CD4-positive, alpha-beta T cell treated with Interleukin-4 for 4 hours (primary cell): Measurements from ENCODE around the gene SGTB.

Experiments used
- DNase-seq: peaks from one replicate; pipeline ENCODE4 v3.0.0-alpha.2; 2020

SGTB gene, protein sequence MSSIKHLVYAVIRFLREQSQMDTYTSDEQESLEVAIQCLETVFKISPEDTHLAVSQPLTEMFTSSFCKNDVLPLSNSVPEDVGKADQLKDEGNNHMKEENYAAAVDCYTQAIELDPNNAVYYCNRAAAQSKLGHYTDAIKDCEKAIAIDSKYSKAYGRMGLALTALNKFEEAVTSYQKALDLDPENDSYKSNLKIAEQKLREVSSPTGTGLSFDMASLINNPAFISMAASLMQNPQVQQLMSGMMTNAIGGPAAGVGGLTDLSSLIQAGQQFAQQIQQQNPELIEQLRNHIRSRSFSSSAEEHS

DNA sequence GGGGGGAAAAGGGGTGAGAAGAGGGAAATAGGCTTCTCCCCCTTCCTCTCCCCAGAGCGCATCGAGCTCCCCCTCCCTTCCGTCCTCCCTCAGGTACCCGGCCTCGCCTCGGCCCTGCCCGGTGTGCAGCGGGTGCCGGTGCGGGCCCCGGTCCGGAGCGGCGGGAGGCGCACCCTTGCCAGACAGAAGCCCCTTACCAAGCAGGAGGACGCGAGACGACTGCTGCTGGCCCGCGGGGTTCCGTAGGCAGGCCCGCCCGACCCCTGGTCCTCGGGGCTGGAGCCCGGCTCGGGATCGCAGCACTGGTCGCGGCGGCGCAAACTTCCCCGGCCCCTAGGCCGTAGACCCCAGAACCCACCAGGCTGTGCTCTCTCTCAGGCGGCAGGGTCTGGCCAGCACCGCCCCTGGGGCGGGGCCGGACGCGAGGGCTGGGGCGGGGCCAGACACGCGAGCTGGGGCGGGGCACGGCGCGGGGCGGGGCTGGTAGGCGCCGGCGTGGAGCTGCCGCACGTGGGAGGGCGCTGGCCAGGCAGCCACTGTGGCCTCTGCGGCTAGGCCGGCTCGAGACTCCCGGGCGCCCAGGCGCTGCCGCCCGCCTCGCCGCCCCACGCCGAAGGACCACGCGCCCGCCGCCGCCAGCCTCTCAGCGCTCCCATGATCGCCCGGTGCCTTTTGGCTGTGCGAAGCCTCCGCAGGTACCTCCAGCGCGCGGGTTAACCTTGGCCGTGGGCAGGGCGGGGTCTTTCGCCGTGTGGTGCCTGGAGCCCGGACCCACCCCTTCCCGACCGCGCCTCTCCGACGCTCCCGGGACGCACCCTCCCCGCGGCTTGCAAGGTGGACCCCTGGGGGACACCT is at the start of gene SGTB, which contains the start of gene NLN:
Gene SGTB, minus strand, starts transcription at position 390 of the 855 bp plus-strand sequence. CDS start 1,302 bp downstream, outside the sequence.
Gene NLN, plus strand, starts transcription at position 486 of the 855 bp plus-strand sequence. Its CDS starts 169 bp downstream, at position 655.
- peak; percentile 74 for DNase-seq

DNA sequence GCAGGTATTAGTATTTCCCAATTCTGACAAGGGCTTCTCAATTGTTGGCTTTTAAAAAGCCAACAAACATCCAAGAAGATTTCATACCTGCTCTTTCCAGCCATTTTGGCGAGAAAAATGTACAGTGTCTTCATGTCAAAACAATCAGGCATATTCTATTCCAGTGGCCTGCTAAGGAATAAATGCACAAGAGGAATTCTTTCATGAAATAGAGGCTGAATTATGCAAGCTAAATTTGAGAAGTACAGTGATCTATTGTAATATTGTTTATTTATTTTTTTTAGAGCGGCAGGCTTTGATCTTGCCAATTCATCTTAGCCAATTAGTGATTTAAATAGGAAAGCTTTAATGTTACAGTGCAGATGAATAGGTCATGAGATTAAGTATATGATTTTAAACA is 49.4 kb upstream of the SGTB start:
- no peak for DNase-seq

DNA sequence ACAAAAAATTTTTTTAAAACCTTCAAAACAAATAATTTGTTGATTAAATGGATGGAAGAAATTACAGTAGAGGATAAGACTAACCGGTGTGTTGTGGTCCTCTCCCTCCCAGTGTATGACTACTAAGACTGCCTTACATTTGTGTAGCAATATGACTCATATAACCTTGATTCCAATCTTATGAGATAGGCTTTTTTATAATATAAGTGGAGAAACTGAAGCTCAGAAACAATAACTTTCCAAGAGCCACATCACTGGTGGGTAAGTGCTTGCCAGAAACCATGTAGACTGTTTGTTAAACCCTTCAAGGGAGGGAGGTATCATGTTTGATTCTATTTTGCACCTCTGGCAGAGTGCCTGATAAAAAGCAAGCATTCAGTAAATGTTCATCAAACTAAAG is 47.6 kb upstream of the SGTB start:
- DNase-seq = no peak

DNA sequence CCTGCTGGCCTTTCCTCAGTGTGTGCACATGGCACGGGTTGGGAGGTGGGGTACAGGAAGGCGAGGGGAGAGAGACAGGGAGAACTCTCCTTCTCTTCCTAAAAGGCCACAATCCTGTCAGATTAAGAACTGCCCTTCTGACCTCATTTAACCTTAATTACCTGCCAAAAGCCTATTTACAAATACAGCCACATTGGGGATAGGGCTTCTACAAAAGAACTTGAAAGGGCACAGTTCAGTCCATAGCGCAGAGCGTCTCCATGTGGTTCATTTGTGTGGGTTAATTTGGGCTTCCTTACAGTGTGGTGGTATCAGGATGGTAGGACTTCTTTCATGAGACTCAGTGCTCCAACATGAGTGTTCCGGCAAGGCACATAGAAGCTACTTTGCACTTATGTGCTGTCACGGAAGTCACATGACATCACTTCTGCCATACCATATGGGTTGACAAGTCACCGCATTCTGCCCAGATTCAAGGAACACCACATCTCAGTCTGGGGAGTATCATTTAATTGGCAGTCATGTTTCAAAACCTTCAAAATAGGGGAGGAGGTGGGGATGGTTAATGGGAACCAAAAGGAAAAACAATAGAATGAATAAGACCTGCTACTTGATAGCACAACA is 46.9 kb upstream of the SGTB start:
- no peak for DNase-seq

DNA sequence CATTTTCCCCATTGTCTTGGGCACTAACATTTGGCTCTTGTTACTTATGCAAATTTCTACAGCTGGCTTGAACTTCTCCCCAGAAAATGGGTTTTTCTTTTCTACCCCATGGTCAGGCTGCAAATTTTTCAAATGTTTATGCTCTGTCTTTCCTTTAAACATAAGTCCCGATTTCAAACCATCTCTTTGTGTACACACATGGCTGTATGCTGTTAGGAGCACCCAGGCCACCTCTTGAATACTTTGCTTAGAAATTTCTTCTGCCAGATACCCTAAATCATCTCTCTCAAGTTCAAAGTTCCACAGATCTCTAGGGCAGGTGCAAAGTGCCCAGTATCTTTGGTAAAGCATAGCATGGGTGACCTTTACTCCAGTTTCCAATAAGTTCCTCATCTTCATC is 45.7 kb upstream of the SGTB start:
- DNase-seq = no peak

DNA sequence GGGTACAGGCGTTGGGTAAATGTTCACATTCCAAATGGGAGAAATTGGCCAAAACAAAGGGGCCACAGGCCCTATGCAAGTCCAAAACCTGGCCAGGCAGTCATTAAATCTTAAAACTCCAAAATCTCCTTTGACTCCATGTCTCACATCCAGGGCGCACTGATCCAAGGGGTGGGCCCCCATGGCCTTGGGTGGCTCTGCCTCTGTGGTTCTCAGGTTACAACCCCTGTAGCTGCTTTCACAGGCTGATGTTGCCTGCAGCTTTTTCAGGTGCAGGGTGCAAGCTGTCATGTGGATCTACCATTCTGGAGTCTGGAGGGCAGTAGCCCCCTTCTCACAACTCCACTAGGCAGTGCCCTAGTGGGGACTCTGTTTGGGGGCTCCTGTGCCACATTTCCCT is 44.9 kb upstream of the SGTB start:
- no peak for DNase-seq

DNA sequence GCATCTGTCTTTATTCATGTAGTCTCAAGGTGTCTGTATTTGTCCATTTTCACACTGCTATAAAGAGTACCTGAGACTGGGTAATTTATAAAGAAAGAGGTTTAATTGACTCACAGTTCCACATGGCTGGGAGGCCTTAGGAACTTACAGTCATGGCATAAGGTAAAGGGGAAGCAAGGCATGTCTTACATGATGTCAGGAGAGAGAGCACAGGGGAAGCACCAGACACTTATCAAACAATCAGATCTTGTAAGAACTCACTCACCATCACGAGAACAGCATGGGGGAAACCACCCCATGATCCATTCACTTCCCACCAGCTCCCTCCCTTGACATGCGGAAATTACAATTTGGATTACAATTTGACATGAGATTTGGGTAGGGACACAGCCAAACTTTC is 44.3 kb upstream of the SGTB start:
- DNase-seq = no peak

DNA sequence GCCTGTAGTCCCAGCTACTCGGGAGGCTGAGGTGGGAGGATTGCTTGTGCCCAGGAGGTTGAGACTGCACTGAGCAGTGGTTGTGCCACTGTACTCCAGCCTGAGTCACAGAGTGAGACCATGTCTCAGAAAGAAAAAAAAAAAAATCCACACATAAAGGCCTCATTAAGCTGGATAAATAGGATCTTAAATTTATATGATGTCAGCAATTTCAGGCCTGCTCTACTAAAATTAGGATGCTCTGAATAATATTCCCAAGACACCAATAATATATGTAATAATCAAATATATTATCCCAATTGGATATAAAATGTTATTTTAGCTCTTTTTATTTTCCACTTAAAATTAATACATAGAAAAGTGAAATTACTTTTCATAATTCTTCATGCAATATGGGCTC is 43.7 kb upstream of the SGTB start:
- DNase-seq = no peak

DNA sequence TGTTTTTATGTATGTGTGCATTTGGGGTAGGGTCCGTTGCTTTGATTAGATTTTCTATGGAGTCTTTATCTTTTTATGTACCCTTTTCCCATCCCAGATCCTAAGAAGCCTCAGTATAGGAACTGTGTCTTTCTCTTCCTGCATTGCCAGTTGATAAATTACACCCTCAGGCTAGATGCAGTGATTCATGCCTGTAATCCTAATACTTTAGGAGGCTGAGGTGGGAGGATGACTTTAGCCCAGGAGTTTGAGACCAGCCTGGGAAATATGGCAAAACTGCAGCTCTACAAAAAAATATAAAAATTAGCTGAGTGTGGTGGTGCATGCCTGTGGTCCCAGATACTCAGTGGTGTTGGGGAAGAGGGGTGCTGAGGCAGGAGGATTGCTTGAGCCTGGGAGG is 40.3 kb upstream of the SGTB start:
- no peak for DNase-seq

DNA sequence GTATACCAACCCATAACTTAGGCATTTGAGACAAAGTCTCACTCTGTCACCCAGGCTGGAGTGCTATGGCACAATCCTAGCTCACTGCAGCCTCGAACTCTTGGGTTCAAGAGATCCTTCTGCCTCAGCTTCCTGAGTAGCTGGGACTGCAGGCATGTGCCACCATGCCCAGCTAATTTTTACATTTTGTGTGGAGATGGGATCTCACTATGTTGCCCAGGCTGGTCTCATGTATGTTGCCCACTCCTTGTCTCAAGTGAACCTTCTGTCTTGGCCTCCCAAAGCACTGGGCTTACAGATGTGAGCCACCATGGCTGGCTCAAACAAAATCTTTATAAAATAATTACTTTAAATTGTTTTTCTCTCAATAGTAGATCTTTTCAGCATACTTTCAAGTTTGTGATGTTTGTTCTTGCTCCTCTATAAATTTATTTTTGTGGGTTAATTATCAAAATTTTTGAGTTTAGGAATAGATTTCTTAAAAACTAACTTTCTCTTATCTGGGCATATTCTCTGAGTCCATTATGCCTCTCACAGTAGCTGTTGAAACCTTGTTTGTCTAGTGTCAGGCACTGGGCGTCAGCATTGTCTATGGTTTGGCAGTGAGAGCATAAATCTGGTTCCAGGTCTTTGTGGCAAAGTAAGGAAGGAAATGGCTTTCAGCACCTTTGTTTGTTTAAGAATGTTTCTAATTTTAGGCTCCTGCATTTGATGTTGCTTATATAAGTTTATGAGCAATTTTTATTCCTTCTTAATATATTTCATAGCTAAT is 38.8 kb upstream of the SGTB start:
- peak; percentile 75 for DNase-seq

DNA sequence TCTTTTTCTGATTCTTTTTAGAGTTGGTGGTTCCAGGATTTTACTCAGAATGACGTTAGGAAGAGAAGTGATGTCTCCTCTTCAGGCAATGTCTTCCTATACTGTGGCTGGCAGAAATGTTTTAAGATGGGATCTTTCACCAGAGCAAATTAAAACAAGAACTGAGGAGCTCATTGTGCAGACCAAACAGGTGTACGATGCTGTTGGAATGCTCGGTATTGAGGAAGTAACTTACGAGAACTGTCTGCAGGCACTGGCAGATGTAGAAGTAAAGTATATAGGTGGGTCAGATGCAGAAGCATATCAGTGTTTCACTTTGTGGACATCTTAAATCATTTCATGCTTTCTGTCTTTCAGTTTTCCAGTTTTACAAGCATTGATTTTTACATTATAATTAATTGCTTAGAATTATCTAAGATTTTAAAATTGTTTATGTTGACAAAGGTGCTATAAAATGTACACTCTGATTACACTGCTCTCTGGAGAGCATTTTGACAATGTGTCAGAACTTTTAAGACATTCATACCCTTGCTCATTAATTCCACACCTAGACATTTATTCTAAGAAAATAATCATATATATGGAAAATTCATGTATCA is 36.7 kb upstream of the SGTB start:
- DNase-seq = no peak

DNA sequence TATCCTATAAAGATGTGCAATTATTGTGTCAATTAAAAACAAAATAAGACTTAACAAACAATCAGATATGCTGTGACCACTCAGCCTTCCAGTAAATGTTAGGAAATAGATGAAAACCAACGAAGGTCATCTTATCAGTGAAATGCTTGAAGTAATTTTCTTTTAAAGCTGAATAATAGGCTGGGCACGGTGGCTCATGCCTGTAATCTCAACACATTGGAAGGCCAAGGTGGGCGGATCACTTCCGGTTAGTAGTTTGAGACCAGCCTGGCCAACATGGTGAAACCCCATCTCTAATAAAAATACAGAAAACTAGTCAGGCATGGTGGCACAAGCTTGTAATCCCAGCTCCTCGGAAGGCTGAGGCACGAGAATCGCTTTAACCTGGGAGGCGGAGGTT is 31.3 kb upstream of the SGTB start:
- DNase-seq = no peak

DNA sequence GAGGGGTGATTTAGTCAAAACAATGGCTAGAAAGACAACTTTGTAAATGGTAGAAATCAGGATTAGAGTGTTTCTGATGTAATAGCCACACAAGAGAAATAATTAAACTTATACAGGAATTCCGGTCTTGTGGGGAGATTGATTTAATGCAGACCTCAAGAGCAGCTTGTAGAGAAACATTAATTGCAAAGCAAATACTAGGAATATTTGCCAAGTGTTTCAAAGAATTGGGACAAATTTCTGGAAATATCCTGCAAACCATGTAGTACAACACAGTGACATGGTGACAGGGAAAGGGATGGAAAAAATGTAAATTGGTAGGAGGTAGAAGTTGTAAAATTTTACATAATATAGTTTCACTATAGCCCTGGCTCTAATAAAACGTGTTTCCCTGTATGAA is 29.0 kb upstream of the SGTB start:
- DNase-seq = no peak

DNA sequence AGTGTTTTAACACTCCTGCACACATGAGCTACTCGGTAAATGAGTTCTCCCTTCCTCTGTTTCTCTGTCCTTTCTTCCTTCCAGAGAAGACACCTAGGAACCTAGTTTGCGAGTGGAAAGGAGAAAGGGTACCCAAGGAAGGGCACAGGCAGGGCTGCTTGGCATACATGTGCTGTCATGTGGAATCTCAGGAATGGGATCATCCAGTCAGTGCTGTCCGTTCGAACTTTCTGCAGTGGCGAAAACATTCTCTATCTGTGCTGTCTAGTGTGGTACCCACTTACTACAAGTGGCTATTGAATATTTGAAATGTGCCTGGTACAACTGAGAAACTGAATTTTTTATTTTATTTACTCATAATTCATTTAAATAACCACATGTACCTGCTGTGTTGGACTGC is 28.0 kb upstream of the SGTB start:
- DNase-seq = no peak

DNA sequence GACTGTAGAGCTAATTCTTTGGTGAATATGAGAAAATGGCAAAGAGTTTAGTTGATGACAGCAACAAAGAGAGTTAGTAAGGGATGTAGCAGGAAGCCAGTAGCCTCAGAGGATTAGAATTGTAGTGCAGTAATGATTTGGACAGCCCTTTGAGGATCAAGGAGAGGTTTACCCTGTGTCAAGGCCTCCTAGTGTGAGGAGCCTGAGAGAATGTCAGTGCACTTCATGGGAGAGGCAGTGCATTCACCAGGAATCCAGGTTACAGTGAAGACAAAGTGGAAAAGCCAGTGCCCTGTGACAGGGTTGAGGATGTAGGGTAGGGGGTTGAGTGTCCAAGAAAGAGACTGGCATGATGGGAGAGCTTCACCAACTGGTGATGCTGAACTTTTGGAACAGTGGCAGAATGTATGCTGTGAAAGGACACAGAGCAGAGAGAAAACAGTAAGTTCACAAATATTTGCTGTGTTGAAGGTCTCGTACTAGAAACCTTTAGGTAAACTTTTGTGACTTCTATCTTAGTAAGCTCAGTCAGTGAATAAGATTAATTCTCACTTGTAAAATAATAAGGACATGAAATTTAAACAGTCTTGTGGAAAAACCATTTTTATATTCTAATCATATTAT is 27.4 kb upstream of the SGTB start:
- DNase-seq = no peak

DNA sequence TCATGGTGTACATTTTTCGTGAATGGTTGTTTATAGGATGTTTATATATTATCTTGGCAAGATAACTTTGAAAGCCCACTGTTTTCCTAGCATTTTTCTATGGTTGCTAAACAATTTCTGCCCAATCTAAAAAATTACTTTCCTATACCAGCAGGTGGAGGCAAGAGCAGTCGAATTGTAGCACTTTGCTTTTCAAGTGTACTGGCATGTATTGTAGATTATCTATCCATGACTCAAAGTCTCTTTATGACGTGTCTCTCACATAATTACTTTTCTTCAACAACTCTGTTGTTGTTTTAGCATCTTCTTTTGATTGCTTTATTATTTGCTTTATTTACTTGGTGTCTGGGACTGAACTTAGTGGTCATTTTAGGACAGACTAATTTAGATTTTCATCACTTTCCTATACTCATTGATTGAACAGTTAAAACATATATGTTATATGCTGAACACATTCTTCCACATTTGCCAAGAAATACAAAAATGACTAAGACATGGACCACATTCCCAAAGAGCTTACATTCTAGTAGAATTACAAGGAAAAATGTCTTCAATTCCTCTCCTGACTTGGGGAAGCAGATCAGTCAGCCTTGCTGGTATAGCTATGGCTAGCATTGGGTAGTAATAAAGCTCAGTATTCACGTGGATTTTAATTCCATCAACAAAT is 20.8 kb upstream of the SGTB start:
- peak; percentile 44 for DNase-seq

DNA sequence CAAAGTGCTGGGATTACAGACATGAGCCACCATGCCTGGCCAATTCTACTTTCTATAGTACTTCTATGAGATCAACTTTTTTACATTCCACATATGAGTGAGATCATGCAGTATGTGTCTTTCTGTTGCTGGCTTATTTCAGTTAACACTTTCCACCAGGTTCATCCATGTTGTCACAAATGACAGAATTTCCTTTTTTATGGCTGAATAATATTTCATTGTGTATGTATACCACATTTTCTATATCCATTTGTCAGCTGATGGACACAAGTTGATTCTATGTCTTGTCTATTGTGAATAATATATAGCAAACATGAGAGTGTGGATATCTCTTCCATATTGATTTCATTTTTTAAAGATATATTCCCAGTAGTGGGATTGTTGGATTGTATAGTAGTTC is 17.3 kb upstream of the SGTB start:
- DNase-seq = no peak

DNA sequence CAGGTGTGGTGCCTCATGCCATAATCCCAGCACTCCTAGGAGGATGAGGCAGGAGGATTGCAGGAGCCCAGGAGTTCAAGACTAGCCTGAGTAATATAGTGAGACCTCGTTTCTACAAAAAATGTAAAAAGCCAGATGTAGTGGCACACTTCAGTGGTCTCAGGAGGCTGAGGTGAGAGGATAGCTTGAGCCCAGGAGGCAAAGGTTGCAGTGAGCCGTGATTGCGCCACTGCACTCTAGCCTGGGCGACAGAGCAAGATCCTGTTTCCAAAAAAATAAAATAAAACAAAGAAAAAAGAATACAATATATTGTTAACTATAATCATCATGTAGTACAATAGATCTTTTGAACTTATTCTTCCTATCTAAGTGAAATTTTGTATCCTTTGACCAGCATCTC is 16.4 kb upstream of the SGTB start:
- DNase-seq = no peak

DNA sequence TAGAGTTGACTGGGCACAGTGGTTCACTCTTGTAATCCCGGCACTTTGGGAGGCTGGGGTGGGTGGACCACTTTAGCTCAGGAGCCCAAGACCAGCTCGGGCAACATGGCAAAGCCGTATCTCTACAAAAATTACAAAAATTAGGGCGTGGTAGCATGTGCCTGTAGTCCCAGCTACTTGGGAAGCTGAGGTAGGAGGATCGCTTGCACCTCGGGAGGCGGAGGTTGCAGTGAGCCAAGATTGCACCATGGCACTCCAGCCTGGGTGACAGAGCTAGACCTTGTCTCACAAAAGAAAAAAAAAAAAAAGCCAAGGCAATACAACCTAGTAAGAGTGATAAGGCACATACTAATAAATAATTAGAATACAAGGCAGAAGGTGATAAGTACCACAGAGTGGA is 15.9 kb upstream of the SGTB start:
- no peak for DNase-seq

DNA sequence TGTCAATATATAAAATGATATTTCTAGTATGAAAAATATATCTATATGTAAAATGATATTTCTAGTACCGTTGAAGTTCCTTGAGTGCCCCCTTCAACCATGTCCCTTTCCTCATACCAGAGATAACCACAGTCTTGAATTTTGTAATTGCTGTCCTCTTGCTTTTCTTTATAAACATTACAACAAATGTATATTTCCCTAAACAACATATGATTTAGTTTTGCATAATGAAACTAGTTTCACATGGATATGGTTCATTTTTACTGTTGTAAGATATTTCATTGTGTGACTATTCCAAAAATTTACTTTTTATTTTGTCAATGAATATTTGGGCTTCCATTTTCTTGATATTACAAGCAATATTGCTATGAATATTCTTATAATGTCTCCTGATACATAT is 14.1 kb upstream of the SGTB start:
- no peak for DNase-seq

DNA sequence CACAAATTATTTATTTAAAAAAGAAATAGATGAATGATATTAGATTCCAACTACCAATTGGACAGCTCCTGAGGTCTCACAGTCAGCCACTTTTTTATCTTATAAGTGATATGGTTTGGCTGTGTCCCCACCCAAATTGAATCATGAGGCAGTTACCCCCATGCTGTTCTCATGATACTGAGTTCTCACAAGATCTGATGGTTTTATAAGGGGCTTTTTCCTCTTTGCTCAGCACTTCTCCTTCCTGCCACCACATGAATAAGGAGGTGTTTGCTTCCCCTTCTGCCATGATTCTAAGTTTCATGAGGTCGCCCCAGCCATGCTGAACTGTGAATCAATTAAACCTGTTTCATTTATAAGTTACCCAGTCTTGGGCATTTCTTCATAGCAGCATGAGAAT is 13.0 kb upstream of the SGTB start:
- DNase-seq = no peak
